GM18507 (cell line): ENCODE data around the gene GGNBP2.
A peak's percentile ranks its signal among the peaks of the same experiment; 100 is the strongest.

Source experiments
- DNase-seq: peaks from one replicate; pipeline ENCODE4 v3.0.0; 2011; ENCODE audit warnings: low read depth; ENCODE audit not compliant: insufficient read length; ENCODE audit errors: extremely low spot score
- FAIRE-seq: peaks from 2 replicates; lab custom pipeline; 2011; peaks lifted over from hg19 to GRCh38; lab: Jason Lieb, UNC

GGNBP2 gene

DNA sequence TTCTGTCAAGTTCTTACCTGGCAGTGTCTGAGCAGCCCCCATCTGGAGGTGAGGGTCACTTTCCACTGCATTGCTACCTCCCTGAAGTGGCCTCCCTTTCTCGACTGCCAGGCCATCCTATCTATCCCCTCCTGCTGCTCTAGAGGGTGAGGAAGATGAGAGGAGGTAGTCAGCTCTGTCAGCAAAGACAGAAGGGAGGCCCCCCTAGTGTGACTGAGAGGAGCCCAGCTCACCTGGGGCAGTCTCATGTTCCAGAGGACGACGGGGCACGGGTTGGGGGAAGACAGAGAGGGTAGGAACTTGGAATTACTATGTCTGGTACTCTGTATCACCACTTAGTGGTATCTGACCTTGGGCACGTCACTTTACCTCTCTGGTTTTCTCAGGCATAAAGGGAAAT, 32.1 kb upstream of the GGNBP2 start:
- DNase-seq (no peak), FAIRE-seq (no peak)

DNA sequence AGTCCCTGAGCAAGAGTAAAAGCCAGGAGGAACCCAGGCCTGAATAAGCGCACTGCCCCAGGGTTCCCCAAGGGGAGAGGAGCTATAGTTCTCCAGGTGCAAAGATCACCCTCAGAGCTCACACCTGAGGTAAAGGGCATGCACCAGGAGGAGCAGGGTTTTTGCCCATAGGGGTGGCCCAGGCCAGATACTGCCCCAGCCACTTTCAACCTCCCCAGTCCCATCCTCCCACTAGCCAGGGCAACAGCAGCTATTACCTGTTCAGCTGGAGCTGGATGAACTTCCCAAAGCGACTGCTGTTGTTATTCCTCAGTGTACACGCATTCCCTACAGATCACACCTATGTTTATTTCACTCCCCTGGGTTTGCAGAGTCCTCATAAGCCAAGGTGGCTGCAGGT, 29.9 kb upstream of the GGNBP2 start:
- FAIRE-seq (no peak), DNase-seq (no peak)

GRCh38 chr17:36515837-36516236, 28.9 kb upstream of the GGNBP2 start:
- no peak for FAIRE-seq
- DNase-seq, result no peak

DNA sequence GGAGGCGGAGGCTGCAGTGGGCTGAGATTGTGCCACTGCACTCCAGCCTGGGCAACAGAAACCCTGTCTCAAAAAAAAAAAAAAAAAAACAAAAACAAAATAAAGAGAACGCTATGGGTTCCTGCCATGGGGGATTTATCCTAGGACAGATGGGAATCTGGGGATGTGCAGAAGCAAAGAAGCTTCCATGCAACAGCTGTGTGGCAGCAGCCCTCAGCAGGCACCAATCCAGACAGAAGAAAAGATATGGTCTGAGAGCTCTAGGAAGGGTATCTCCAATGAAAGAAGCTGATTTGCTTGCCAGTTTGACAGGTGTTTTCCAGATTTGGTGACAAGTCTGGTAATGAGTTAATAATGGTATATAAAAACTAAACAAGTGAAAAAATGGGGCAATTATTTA, 21.6 kb upstream of the GGNBP2 start:
- FAIRE-seq (no peak), DNase-seq (no peak)

DNA sequence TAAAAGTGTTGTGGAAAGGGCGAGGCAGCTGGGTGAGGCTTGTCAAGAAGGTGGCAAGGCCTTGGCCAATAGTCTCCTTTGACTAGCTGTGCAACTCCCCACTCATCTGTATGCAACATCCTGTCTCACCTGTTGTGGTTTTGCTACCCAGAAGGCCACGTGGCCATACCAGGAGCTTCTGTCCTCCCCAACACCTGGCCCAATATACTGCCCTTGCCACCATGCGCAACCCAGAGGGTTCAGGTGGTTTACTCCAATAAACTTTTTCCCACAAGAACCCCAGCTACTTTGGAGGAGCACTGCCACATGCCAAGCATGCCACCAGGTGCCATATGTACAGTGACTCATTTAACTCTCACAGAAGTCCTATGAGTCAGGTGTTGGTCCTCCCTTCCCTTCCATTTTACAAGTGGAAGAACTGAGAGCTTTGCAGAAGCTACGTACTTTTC, 20.3 kb upstream of the GGNBP2 start:
- DNase-seq, result no peak
- no peak for FAIRE-seq

DNA sequence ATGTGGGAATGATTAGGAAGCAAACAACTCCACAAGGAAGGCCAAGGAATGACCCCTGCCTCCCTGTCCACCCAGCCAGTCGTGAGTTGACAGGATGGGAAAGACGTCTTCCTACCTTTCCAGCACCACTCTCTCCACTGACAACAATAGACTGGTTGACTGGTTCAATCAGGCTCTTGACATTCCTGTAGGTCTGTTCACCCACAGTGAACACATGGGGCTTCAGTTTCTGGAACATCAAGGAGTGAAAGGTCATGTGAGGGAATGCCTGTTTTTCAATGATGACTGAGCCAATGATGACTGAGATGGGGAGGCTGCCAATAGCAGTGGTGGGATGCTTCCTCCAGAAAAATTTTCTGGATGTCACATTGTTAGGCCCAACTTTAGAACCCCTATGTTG, 19.6 kb upstream of the GGNBP2 start:
- DNase-seq (no peak), FAIRE-seq (no peak)

DNA sequence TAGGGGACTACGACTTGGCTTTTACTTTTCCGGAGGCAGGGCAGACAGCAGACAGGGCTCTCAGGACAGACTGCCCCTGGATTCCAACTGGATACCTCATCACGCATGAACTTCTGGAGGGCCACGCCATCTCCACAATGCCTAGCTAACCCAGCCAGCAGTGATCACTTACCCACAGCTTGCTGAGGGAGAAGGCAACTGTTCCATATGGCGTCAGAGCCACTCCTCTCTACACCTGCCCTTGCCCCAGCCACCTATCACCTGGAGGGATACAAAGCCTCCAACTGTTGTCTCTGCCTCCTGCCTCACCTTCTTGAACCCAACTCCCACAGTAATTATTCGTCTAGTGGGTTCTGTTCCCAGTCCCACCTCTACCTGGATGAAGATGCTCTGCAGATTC, 18.8 kb upstream of the GGNBP2 start:
- FAIRE-seq (no peak), DNase-seq (no peak)

GRCh38 chr17:36527621-36528250, 17.0 kb upstream of the GGNBP2 start:
- DNase-seq (no peak), FAIRE-seq (no peak)

GRCh38 chr17:36529121-36529520, 15.6 kb upstream of the GGNBP2 start:
- FAIRE-seq (no peak), DNase-seq (no peak)

DNA sequence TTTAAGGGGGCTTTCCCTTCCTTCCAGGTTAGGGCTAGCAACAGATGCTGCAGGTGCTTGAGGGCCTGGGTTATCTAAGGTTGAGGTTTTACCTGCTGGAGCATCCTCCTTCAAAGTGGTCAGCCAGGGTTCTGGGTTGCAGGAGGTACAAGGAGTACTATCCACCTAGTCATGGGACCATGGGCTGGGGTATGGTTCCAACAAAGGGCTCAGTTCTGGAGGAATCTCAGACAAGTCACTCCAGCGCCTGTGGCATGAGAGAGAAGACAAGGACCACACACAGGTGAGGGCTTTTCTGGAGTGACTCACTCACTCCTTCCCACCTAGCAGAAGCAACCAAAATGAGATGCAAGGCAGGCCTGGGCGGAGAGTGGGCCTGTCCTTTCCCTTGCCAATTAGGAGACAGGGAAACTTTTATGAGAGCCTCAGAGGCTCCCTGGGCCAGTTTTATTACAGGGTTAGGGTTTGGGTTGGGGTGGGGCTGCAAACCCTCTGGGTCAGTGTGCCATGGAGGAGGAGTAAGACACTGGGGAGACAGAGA, 12.2 kb upstream of the GGNBP2 start:
- FAIRE-seq (no peak), DNase-seq (no peak)

- DNase-seq, result peak; percentile 38
- FAIRE-seq, result no peak
Measured at GRCh38 chr17:36533935-36534839, 10.5 kb upstream of the GGNBP2 start.

- DNase-seq (peak; percentile 81), FAIRE-seq (no peak)
Measured at GRCh38 chr17:36534840-36535668, 9.7 kb upstream of the GGNBP2 start, which contains the start of the genes MYO19 and PIGW. Gene MYO19 (minus strand): TSS chr17:36534868. CDS start chr17:36532538, 2,330 bp downstream. Gene PIGW (plus strand): TSS chr17:36534987. CDS start chr17:36537102, 2,115 bp downstream.

GRCh38 chr17:36535669-36536081, 9.0 kb upstream of the GGNBP2 start:
- FAIRE-seq (no peak), DNase-seq (no peak)

DNA sequence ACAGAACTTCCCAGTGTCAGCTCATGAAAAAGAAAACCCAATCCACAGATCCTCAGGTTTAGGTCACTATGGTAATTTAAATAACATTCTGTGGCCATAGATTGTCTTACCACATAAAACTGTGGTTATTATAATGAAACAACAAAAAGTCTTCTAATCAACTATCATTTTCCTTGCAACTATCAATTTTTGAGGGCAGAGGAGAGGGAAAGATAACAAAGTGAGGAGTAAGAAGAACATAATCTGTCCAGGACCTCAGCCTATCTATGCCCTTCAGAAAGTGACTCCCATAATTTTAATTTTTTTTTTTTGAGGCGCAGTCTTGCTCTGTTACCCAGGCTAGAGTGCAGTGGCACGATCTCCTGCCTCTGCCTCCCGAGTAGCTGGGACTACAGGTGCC, 4.0 kb upstream of the GGNBP2 start:
- DNase-seq (no peak), FAIRE-seq (no peak)

DNA sequence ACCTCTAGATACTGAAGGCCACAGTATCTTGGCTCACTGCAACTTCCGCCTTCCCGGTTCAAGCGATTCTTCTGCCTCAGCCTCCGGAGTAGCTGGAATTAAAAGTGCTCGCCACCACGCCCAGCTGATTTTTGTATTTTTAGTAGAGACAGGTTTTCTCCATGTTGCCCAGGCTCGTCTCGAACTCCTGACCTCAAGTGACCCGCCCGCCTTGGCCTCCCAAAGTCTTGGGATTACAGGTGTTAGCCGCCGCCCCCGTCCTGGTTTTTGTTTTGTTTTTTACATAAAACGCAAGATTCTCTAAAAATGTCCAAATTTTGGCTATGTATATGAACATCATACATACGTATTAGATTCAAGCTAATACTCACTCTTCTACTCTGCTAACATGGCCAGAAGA, 2.0 kb upstream of the GGNBP2 start:
- FAIRE-seq (no peak), DNase-seq (no peak)

DNA sequence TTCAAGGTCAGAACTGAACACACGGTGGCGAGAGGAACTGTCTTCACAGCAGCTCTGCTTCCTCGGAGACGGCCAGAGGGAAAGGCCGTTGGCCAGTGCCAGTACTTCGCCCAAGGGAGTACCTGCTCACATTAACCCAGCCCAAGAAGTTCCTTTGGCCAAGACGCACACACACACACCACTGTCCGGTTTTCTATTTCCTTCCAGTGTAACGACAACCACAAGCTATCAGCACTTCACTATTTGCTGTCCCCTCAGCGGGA, 744 bp upstream of the GGNBP2 start:
- no peak for DNase-seq

GRCh38 chr17:36545077-36545464, 352 bp downstream of the GGNBP2 start:
- DNase-seq (no peak), FAIRE-seq (no peak)

More for the DNA sequence above, 744 bp upstream of the GGNBP2 start:
- no peak for FAIRE-seq

DNA sequence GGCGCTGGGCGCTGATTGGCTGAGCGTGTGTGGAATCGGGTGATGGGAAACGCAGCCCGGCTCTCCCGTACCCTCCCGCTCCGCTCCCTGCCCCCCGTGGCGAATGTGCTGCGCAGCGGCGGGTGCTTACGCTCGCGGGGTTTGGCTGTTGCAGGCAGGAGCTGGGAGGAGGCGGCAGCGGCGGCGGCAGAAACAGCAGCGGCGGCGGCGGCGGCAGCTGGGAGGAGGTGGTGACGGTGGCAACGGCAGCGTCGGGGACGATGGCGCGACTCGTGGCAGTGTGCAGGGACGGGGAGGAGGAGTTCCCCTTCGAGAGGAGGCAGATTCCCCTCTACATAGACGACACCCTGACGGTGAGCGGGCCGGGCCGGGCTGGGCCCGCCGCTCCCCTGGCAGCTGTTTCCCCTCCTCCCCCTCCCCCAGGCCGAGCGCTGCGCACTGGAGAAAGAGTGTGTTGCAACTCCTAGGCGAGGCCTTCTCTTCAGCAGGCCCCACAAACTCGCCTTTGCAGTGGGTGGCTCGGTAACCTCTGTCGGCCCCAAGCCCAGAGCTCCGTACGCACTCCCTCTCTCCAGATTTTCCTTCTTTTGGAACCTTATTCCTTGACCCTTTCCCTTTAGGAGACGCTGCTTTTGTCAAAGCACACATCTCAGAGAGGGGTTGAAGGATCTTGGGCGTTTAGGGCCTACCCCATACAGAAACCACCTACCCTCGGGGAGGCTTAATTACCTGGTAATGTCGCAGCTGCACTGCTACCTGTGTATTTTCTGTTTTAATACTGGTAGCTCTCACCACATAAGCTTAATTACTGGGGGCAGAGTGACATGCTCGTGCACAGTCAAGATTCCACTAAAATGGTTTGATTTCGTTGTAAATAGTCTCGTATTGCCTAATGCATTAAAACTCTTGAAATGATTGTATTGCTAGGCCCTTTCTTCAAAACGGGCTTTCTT, 1.0 kb downstream of the GGNBP2 start:
- no peak for FAIRE-seq

More for the DNA sequence above, 1.0 kb downstream of the GGNBP2 start:
- peak; percentile 86 for DNase-seq
